CD4-positive, alpha-beta T cell treated with Interferon alpha-2 for 1 hour (primary cell): ENCODE data around the gene HTR4.
"Not testable (repeated sequence)": the region's sequence is repeated elsewhere in the genome, so short reads cannot be mapped to it uniquely, and the experiment has no call there.

Experiments
- DNase-seq, 2 donors: peaks; one replicate each; pipeline ENCODE4 v3.0.0-alpha.2; 2020 to 2022

Gene HTR4, protein sequence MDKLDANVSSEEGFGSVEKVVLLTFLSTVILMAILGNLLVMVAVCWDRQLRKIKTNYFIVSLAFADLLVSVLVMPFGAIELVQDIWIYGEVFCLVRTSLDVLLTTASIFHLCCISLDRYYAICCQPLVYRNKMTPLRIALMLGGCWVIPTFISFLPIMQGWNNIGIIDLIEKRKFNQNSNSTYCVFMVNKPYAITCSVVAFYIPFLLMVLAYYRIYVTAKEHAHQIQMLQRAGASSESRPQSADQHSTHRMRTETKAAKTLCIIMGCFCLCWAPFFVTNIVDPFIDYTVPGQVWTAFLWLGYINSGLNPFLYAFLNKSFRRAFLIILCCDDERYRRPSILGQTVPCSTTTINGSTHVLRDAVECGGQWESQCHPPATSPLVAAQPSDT

DNA sequence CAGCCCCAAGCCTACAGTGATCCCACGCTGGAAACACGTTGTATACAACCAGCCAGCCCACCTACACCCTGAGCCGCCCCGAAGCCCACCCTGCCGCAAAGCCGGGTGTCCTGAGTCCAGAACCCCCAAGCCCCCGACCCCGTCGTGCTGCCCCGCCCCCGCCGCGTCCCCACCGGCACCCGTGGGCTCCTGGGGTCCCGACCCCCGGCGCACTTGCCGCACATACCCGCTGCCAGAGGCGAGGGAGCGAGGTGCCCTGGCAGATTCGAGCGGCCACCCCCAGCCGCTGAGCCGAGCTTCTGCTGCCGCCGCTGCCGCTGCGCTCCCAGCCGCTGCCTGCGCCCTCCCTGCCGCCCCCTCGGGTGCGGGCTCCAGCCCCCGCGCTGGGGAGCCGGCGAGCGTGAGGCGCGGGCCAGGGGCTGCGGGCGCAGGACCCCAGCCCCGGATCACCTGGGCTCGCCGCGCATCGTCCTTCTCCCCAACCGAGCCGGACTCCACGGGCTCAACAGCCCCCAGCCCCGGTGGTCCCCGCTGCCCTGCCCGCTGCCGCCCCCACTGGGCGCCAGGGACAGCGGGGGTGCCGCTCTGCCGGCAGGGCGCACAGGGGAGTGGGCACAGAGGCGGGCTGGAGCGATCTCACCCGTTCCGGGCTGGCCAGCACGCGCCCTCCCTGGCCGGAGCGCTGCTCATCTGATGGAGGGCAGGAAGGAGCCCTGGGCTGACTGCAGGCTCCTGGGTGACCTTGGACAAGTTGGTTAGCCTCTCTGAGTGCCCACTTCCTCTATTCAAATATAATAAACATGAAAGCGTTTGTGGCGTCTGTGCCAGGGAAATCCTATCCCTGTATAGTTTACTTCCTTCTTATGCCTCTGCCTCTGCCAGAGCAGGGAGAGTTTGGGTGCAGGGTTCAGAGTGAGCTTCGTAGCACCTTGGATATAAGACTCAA lies at the start of gene HTR4:
HTR4 (minus strand) TSS at position 692 of the 946 bp plus-strand sequence. CDS start 17,513 bp downstream, outside the sequence.
- no peak for DNase-seq

DNA sequence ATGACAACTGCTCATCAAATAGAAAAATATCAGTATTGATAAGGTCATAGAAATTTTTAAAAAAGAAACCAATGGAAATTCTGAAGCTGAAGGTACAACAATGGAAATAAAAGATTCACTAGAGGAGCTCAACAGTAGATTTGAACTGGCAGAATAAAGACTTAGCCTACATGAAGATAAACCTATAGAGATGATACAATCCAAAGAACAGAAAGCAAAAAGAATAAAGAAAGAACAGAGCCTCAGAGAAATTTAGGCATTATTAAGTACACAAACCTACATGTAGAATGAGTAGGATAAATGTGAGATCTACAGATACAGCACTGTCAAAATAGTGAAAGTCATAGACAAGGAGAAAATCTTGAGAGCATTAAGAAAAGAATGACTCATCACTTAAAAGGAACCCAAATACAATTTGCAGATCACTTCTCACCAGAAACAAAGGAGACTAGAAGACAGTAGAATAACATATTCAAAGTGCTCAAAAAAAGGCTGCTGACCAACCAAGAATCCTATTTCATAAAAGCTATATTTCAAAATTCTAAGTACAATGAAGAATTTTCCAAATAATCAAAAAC lies 47.8 kb upstream of the HTR4 start:
- no peak for DNase-seq

DNA sequence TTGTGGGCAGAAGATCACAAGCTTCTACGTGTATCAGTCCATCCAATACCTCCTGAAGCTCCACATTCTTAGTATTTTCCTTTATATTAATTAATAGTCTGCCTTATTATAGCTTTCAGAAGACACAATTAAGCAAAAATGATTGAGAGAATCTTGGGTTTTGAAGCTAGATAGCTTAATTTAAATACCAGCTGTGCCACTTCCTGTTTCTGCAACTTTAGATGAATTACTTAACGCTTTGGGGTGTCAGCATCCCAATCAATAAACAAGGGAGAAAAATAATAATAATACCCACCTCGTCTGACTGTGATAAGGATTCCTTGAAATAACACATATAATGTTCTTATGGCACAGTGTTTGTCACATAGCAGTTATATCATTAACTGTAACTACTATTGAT lies 44.7 kb upstream of the HTR4 start:
- DNase-seq: no peak

DNA sequence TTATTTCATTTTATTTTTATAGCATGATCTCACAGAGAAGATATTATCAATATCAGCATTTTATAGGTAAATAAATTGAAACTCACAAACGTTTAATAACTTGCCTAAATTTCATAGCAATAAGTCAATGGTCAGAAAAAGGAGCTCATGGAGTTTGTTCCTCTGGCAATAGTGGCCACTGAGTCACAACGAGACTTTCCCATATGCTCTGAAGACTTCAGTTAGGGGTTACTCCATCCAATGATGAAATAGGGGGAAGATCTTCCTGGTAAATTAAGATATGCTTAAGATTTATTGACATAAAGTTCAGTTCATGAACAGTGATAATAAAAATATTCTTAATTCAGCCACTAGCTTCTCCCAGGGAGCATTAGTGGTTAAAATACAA lies 43.5 kb upstream of the HTR4 start:
- no peak for DNase-seq

DNA sequence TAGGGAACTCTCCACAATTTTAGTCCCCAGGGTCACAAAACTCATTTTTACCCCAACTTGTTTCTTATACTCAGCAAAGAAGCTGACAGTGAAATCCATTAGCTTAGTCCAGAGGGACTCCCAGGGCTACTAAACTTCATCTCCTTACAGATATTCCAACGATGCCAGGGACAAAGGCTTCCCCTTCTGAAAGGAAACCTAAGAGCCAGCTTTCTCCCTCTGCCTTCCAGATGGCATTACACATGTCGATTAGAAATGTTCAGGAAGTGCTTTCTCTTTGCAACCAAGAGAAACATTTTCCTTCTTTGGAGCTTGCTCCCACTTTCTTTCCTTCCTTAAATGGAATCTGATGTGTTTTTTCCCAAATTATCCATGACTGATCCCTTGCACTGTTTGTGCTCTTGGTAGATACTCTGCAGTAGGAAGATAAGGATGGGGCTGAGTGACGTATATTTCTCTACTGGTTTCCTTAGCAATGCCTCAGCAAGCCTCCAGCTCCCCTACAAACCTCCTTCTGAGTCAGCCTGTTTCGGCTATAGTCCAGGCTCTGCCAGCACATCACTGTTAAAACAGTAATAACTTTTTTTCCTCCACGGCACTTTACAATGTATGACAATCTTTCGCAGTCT lies 43.0 kb upstream of the HTR4 start:
- DNase-seq: no peak

DNA sequence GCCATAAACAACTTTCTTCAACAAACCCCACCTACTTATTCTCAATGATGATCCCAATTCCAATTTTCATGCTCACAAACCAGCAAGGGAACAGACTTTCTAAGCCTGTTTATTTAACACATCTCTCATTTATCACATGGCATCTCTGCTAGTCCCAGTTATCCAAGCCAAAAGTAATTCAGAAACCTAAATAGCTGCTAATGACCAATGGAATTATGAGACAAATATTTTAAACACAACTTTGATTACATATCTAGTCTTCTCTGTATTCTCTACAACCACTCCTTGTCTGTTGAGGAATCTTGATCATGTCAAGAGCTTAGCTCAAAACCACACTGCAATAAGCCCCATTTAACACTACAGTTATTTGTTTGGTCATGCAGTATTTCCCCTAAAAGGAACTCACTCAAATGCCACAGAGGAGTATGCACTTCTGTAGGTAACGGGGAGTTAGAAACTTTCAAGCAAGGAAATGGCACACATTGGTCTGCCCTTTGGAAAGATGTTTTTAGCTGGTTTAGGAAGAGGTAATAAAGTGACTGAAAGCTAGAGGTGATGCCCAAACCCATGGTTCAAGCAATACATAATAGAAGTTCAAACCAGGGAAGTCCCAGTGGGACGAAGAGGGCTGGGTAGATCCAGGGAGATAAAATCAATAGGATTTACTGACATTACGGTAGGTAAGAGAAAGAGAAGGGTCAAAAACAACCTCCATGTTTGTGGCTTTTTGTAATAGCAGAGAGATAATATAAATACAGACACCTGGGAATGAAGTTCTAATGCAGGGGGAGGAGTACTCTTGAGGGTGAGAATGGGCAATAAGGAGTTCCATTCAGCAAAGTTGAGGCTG lies 42.1 kb upstream of the HTR4 start:
- DNase-seq: no peak

DNA sequence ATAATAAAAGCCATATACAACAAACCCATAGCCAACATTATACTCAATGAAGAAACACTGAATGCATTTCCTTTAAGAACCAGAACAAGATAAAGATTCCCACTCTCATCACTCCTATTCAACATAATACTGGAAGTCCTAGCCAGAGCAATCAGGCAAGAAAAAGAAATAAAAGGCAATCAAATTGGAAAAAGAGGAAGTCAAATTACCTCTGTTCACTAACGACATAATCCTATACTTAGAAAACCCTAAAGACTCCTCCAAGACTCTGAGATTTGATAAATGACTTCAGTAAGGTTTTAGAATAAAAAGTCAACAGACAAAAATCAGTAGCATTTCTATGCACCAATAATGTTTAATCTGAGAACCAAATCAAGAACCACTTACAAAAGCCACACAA lies 36.6 kb upstream of the HTR4 start:
- DNase-seq: no peak

DNA sequence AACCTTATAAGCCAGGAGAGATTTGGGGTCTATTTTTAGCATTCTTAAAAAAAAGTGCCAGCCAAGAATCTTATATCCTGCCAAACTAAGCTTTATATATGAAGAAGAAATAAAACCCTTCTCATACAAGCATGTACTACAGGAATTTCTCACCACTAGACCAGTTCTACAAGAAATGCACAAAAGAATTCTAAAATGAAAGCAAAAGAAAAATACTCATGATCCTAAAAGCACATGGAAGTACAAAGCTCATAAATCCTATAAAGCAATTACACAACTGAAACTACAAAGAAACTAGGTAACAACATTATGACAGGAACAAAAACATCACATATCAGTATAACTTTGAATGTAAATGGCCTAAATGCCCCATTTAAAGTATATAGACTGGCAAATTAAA lies 34.5 kb upstream of the HTR4 start:
- DNase-seq: no peak

DNA sequence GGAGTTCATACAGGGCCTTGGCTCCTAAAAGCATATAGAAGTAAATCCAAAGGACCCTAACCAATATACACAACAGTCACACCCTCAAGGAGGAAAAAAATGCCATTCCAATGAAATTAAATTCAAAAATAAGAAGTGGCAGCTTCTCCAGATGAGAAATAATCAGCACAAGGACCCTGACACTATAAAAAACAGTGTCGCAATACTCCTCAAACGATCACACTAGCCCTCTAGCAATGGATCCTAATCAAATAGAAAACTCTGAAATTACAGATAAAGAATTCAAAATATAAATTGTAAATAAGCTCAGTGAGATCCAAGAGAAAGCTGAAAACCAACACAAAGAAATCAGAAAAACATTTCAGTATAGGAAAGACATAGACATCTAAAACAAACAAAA lies 33.5 kb upstream of the HTR4 start:
- DNase-seq: no peak

DNA sequence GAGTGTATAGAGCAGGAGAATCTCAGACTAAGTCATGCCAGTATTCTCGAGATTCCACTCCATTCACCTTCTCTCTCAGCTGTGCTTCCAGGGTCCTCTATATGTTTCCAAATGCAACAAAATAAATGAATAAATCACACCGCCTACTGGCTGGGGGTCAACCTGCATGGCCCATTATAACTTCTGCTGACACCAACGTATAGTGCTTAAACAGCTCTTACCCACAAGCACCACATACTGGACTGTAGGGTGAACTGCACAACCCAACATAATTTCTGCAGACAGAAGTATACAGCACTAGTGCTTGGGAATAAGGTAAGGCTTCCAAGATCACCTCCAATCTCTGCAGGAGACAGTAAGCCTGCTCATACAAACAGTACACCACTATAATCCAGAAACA lies 33.1 kb upstream of the HTR4 start:
- no peak for DNase-seq

DNA sequence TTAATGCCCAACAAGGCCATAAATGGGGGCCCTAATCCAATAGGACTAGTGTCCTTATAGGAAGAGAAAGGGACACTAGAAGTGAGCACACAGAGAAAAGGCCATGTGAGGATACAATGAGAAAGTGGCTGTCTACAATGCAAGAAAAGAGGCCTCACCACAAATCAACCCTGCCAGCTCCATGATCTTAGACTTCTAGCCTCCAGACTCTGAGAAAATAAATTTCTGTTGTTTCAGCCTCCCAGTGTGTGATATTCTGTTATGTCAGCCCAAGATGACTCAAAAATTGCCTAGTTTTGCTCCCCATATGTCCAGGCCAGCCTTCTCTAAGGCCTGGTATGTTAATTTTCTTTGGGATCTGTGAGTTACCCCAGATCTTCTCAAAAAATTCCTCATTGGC lies 32.3 kb upstream of the HTR4 start:
- no peak for DNase-seq

DNA sequence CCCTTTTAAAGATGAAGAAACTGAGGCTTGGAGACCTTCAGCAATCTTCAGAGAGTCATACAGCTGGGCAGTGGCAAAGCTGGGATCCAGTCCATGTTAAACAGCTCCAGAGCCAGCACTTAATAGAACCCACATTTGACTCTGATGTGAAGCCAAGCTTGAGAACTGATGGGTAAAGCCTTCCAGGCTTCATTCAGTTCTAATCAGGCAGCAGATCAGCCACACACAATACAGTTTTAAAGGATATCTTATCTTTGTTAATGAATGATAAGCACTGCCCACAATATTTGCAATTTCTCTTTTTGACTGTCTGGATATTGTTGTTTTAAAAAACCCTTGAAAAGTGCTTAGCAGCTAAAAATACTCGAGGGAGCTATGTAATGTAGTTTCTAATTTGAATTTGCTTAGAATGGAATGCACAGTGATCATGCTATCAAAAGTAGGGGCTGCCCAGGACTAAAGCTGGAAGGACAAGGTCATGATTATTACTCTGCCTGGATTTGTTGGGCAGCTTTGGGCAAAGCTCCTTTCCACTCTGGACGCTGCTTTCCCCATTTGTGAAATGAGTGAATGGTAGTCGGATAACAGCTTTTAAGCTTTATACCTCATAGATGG lies 31.3 kb upstream of the HTR4 start:
- DNase-seq: no peak

DNA sequence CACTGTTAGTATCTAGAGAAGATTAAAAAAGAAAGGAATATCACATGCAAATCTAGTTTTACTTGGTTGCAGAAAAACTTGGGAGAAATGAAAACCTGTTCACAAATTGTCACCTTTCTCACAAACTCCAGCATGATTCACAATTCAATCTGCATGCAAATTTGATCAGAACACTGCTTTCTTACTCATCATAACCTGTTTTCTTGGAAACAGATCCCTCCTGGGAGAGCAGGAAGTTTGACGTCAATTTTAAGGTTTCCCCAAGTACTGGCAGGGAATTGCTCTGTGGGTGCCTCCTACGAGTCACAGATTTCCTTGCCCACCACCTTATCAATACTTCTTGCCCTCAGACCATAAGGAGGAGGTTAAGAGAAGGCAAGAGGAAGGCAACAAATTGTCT lies 30.2 kb upstream of the HTR4 start:
- no peak for DNase-seq

DNA sequence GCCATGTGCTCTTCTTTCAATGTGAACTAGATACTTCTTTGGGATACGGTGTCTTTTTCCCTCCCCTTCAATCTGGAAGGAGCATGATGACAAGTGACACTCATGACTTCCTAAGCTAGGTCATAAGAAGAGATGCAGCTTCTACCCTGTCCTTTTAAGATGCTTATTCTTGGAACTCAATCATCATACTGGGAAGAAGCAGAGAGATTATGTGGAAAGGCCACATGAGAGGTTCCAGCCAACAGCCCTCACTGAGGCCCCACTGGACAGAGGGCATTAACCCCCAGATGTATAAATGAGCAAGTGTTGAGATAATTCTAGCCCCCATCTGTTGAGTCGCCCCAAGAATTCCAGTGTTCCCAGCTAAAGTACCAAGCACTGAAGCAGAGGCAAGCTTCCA lies 29.3 kb upstream of the HTR4 start:
- no peak for DNase-seq

DNA sequence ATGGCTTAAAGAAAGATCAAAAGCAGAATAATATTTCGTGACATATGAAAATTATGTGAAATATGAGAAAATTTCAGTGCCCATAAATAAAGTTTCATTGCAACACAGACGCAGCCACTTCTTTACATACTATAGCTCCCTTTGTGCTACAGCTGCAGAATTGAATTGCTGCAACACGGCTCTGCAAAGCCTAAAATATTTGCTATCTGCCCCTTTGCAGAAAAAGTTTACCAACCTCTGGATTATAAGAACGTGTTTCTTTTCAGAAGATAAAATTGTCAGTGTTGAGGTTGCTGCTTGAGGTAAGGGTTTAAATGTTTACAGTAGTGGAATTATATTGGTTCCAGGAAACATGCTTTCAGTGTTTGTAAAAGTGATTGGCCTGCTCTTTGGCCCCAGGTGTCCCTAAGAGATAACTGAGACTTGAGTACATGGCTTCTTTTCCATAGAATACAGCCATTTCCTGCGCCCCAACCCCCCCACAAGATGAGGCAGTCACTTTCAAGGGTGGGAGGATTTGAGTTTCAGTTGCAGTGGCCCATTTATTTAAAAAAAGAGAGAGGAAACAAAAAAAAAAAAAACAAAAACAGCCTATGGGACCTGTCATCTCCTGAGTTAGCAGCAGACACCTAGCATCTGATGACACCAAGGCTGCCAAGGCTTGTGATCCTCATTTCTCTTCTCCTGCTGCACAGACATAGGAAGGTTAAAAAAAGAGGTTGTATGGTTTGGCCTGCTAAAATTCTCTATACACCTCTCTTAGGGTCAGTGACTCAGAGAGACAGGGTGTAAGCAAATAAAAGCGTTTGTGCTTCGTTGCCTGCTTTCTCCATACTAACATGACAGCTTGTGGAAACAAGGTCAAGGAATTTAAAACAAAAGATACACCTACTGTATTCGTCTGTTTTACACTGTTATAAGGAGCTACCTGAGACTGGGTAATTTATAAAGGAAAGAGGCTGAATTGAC lies 28.0 kb upstream of the HTR4 start:
- no peak for DNase-seq

DNA sequence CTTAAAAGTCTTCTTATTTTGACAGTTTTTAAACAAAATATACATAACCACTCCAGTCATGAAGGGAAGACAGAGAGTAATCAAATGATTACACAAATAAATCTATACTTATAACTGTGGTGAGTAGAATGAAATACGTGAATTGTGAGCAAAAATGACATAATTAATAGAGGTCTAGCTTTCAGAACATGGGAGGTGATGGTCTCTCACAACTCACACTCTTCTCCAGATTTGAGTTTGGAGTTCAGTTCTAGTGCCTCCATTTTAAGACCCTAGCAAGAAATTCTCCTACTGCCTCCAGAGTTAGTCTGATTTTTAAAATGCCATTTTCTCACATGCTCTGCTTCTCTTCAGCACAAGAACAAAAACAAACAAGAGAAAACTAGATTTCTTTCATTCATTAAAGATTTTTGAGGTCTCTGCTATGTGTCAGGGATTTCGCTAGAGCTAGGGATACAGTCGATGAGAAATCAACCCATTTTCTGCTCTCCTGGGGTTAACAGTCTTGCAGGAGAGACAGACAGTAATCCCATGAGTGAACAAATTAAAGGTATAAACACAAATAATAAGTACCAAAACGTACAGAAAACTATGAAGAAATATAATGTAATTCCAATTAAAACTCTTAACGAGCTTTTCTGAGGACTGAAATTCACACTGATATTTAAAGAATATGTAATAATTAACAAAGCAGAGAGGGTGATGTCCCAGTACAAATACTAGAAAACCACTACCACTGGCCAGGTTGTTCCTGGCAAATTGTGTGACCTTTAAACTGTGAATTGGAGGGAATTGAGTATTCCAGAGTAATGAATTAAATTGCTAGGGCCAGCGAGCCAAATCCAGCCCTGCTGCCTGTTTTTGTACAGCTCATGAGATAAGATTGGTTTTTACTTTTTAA lies 27.1 kb upstream of the HTR4 start:
- DNase-seq: no peak

DNA sequence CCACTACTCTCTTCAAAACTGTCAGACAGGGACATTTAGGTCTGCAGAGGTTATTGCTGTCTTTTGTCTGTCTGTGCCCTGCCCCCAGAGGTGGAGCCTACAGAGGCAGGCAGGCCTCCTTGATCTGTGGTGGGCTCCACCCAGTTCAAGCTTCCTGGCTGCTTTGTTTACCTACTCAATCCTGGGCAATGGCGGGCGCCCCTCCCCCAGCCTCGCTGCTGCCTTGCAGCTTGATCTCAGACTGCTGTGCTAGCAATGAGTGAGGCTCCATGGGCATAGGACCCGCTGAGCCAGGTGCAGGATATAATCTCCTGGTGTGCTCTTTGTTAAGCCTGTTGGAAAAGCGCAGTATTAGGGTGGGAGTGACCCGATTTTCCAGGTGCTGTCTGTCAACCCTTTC lies 19.4 kb upstream of the HTR4 start:
- not testable (repeated sequence) for DNase-seq

DNA sequence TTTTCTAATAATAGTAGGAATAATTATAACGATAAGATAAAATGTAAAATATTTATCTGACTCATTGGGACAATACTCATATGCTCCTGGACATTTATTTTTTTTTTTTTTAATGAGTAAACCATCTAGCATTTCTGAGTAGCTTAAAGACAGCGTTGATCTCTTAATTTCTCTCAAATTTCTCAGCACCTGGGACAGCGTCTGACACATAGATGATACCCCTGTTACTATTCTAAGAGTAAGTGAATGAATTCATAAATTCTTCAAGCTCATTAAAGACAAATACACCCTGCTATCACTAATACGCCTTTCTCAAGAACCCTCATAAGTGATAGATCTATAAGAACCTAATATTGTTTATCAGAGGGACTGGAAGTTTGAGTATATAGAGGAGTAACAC lies 12.0 kb upstream of the HTR4 start:
- no peak for DNase-seq

DNA sequence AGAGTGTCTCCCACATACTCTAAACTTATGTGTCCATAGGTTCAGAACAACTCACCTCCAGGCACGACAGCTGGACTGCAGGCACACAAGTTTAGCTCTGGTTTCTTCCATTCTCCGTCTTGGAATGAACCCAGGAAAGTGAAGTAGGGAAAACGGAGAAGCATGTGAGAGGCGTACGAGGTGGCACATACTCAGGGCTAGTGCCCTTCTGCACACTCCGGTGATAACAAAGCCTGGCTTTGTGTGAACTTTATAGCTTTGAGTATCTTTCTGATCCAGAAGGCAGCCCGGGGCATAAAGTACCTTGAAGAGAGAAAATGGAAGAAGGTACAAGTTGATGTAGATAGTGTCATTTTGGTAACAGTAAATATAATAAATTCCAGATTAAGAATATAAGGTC lies 11.1 kb upstream of the HTR4 start:
- DNase-seq: no peak

DNA sequence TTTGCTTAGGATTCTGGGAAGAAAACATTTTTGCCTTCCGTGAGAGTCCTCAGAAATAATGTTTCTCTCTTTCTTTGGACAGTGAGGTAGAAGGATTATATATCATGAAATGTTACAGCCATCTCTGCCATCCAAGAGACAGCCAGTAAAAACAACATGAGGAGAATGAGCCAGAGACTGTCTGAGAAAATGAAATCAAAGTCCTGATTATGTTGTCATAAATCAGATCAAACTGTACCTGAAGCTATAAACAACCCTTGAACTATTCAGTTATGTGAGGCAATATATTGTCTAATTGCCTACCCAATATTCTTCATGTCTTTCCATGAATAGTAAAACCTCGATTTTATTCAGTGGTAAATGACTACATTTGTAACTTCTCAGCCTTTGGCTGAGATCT lies 9.2 kb upstream of the HTR4 start:
- DNase-seq: no peak
